ENCODE measurements around the gene GLIPR1L1.

Gene GLIPR1L1

GRCh38 chr12:75354011-75354410 is 19.5 kb downstream of the GLIPR1L1 start:
- DNase-seq = no peak

GRCh38 chr12:75360920-75361319 is 26.4 kb downstream of the GLIPR1L1 start:
- DNase-seq = no peak

DNA sequence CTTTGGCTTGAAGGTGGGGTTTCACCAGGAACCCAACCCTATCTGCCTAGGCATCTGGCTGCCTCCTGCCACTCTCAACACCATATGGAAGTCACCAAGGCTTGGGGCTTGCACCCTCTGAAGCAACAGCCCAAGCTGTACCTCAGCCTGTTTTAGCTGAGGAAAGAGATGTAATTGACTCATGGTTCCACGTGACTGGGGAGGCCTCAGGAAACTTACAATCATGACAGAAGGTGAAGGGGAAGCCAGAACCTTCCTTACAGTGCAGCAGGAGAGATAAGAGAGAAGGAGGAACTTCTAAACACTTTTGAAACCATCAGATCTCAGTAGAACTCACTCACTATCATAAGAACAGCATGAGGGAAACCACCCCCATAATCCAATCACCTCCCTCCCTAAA is 26.9 kb downstream of the GLIPR1L1 start:
- no peak for DNase-seq

- DNase-seq = no peak
These were observed 30.4 kb downstream of the GLIPR1L1 start for GRCh38 chr12:75364919-75365318.

GRCh38 chr12:75366629-75367028 is 32.2 kb downstream of the GLIPR1L1 start:
- DNase-seq = no peak

DNA sequence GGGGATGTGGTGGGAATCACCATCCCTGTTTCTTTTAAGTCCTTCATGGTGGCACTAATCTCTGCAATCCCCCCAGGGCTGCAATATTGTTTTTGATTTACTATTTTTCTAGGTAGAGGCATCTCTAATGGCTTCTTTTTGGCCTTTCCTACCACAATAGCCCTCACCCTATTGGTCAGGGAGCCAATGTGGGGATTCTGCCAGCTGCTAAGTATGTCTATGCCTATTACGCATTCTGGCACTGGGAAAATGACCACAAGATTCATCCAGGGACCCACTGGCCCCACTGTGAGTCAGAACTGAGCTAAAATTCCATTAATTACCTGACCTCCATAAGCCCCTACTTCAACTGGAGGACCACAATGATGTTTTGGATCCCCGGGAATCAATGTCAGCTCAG is 40.5 kb downstream of the GLIPR1L1 start:
- DNase-seq = no peak

DNA sequence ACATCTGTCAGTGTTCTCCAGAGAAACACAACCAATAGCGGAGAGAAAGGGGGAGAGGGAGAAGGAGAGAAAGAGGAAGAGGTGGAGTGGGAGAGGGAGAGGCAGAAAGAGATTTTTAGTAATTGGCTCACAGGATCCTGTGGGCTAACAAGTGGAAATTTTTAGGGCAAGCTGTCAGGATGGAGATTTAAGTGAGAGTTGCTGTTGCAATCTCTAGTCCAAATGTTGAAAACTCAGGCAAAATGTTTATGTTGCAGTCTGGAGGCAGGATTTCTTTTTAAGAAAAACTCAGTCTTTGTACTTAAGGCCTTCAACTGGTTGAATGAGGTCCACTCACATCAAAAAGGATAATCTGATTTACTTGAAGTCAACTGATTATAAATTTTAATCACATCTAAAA is 43.9 kb downstream of the GLIPR1L1 start:
- DNase-seq = no peak

DNA sequence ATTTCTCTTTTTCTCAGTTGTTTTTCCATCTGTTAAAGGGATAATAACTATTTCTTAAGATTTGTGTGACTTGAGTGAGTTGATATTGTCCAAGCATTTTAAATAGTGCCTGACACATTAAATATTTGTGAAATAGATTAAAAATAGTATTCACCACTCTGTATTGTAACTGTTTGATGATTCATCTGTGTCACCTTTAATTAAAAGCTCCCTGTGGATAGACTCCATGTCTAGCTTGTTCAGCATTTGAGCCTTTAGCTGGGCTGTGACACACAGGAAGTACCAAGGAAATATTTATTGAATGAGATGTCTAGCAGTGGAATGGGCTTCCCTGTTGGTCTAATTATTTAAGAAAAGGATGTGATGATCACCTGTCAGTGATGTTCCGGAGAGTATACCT is 54.6 kb downstream of the GLIPR1L1 start:
- no peak for DNase-seq

- no peak for DNase-seq
These were observed 55.2 kb downstream of the GLIPR1L1 start for GRCh38 chr12:75389706-75390105.

DNA sequence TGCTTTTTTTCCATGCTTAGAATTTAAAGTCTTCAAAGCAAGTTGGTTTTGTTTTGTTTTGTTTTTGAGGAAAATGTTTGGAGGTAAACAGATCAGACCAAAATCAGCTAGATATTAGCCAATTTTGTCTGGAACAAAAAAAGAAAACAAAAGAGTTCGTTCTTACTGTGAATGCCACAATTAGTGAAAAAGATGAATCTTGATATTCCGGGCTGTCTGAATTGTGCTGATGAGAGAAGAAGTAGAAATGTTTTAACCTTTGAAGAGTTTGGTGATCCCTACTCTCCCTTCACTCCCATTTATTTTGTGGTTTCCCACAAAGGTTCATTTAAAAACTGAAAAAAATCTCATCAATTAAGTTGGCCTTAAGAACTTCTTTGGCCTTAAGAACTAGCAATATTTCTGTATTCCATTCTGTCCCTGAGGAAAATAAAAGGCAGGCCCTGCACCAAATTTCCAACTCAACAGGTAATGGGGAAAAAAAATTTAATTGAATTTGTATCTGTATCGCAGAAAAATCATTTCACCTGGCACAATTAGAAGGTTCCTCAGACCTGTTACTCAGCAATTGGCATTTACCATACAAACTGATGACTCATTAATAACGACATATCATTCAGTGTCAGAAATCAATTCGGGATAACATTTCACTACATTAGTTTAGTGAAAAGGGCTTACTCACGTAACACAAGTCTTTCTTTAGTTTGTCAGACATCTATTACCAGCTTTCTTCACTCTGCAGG is 55.9 kb downstream of the GLIPR1L1 start:
- no peak for DNase-seq

GRCh38 chr12:75390899-75391538 is 56.5 kb downstream of the GLIPR1L1 start, which contains the start of gene GLIPR1L2:
Gene GLIPR1L2, plus strand, starts transcription at chr12:75391089. Its CDS starts 28 bp downstream, at chr12:75391117.
- DNase-seq = peak; percentile 81

- no peak for DNase-seq
These were observed 69.8 kb downstream of the GLIPR1L1 start for GRCh38 chr12:75404231-75404630.

GRCh38 chr12:75407683-75408082 is 73.2 kb downstream of the GLIPR1L1 start:
- no peak for DNase-seq

- no peak for DNase-seq
These were observed 75.4 kb downstream of the GLIPR1L1 start for GRCh38 chr12:75409830-75410229.

- DNase-seq = no peak
These were observed 80.2 kb downstream of the GLIPR1L1 start for GRCh38 chr12:75414671-75415070.

DNA sequence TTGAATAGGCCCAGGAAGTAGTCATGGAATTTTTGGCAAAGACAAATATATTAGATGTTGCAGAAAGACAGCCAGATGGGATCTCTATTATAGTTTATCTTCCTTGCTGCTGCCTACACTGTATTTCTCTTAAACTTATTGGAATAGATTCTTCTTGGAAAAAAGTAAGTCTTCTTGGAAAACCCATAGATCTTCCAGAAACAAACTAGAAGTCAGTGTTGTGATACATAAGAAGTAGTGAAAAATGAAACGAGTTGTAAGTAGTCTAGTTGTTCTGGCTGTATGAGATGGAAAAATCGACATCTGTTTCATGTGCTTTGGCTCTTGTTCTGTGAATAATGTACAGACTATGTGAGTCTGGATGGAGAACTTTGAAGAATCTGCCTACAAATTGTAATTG is 85.4 kb downstream of the GLIPR1L1 start:
- no peak for DNase-seq
